Ectodermal cell (in vitro differentiated cells): ENCODE measurements around the gene CACNA2D3.

ENCODE experiments used
- H3K27ac ChIP-seq: 2 replicates; pipeline ENCODE4 v1.7.0; 2013; ENCODE audit warnings: mild to moderate bottlenecking, low read depth, low read length; ENCODE audit not compliant: insufficient read depth, poor library complexity, severe bottlenecking
- H3K27me3 ChIP-seq: 2 replicates; pipeline ENCODE4 v1.7.0; 2013; ENCODE audit warnings: mild to moderate bottlenecking, low read length; ENCODE audit not compliant: insufficient read depth, control insufficient read depth, poor library complexity, severe bottlenecking
- H3K36me3 ChIP-seq: one replicate; pipeline ENCODE4 v1.7.0; 2013; ENCODE audit warnings: low read length; ENCODE audit not compliant: control insufficient read depth, insufficient read depth
- H3K4me1 ChIP-seq: one replicate; pipeline ENCODE4 v1.7.0; 2013; ENCODE audit warnings: low read length; ENCODE audit not compliant: control insufficient read depth, insufficient read depth
- H3K4me3 ChIP-seq: 2 replicates; pipeline ENCODE4 v1.7.0; 2013; ENCODE audit warnings: low read depth, low read length, control low read depth; ENCODE audit not compliant: insufficient read depth
- H3K9me3 ChIP-seq: 2 replicates; pipeline ENCODE4 v1.7.0; 2013; ENCODE audit warnings: mild to moderate bottlenecking, low read length, moderate library complexity; ENCODE audit not compliant: control insufficient read depth
- WGBS, 2 experiments: methylation state at CpG; one replicate each; pipeline ENCODE4 v1.1.7; 2013; ENCODE audit warnings: missing lambda C conversion rate in 2 of 2; 5-methylcytosine and 5-hydroxymethylcytosine counted together

Gene CACNA2D3

GRCh38 chr3:54935869-54936268, 813.5 kb downstream of the CACNA2D3 start:
- Histone ChIP-seq H3K4me3 (no peak overlapping the region), H3K27me3 (no peaks in the 10 kb centered on the region), H3K4me1 (peaks cover 8% of the 10 kb centered on the region), H3K27ac (no peak overlapping the region), H3K36me3 (no peaks in the 10 kb centered on the region), H3K9me3 (no peaks in the 10 kb centered on the region)
- 92 to 100% methylated on average over 2 of the region's 3 CpGs for WGBS, 2 experiments

- WGBS, 2 experiments, result 70% methylated on average over 5 of the region's 5 CpGs
- Histone ChIP-seq H3K4me3 (no peak overlapping the region), H3K9me3 (no peaks in the 10 kb centered on the region), H3K36me3 (no peaks in the 10 kb centered on the region), H3K27ac (no peak overlapping the region), H3K27me3 (no peaks in the 10 kb centered on the region), H3K4me1 (peaks cover 5% of the 10 kb centered on the region)
Measured at GRCh38 chr3:54936561-54936960, 814.2 kb downstream of the CACNA2D3 start.

GRCh38 chr3:54939557-54940300, 817.4 kb downstream of the CACNA2D3 start:
- no peaks in the 10 kb centered on the region for H3K9me3 ChIP-seq
- no peak overlapping the region for H3K27ac ChIP-seq
- peaks cover 4% of the 10 kb centered on the region for H3K4me1 ChIP-seq
- H3K4me3 ChIP-seq, result no peak overlapping the region
- 59 to 66% methylated on average over 6 of the region's 6 CpGs for WGBS, 2 experiments
- H3K27me3 ChIP-seq, result no peaks in the 10 kb centered on the region
- H3K36me3 ChIP-seq, result no peaks in the 10 kb centered on the region

- no peaks in the 10 kb centered on the region for H3K36me3 ChIP-seq
- H3K4me3 ChIP-seq, result no peak overlapping the region
- H3K27ac ChIP-seq, result no peak overlapping the region
- no peaks in the 10 kb centered on the region for H3K9me3 ChIP-seq
- H3K27me3 ChIP-seq, result no peaks in the 10 kb centered on the region
- WGBS, 2 experiments, result 94 to 100% methylated on average over 2 of the region's 2 CpGs
- H3K4me1 ChIP-seq, result peaks cover 4% of the 10 kb centered on the region
Measured at GRCh38 chr3:54940971-54941370, 818.6 kb downstream of the CACNA2D3 start.

- H3K27me3 ChIP-seq, result no peaks in the 10 kb centered on the region
- no peak overlapping the region for H3K4me3 ChIP-seq
- no peak overlapping the region for H3K27ac ChIP-seq
- peaks cover 4% of the 10 kb centered on the region for H3K4me1 ChIP-seq
- H3K9me3 ChIP-seq, result no peaks in the 10 kb centered on the region
- no peaks in the 10 kb centered on the region for H3K36me3 ChIP-seq
- 93 to 94% methylated on average over 7 of the region's 7 CpGs for WGBS, 2 experiments
Measured at GRCh38 chr3:54941690-54942362, 819.5 kb downstream of the CACNA2D3 start.

GRCh38 chr3:54949491-54950044, 827.2 kb downstream of the CACNA2D3 start:
- no peak overlapping the region for H3K4me3 ChIP-seq
- peaks cover 2% of the 10 kb centered on the region for H3K4me1 ChIP-seq
- H3K27ac ChIP-seq, result no peak overlapping the region
- H3K27me3 ChIP-seq, result no peaks in the 10 kb centered on the region
- H3K9me3 ChIP-seq, result no peaks in the 10 kb centered on the region
- no peaks in the 10 kb centered on the region for H3K36me3 ChIP-seq
- 93% methylated on average over 4 of the region's 4 CpGs for WGBS, 2 experiments

GRCh38 chr3:54950391-54951003, 828.1 kb downstream of the CACNA2D3 start:
- Histone ChIP-seq H3K4me3 (no peak overlapping the region), H3K36me3 (no peaks in the 10 kb centered on the region), H3K9me3 (no peaks in the 10 kb centered on the region), H3K27ac (no peak overlapping the region), H3K27me3 (no peaks in the 10 kb centered on the region), H3K4me1 (peaks cover 3% of the 10 kb centered on the region)
- 93 to 94% methylated on average over 6 to 7 of the region's 7 CpGs for WGBS, 2 experiments

GRCh38 chr3:54951405-54951804, 829.1 kb downstream of the CACNA2D3 start:
- WGBS, 2 experiments, result 83 to 87% methylated on average over 8 of the region's 8 CpGs
- Histone ChIP-seq H3K4me1 (peaks cover 3% of the 10 kb centered on the region), H3K9me3 (no peaks in the 10 kb centered on the region), H3K36me3 (no peaks in the 10 kb centered on the region), H3K4me3 (no peak overlapping the region), H3K27ac (no peak overlapping the region), H3K27me3 (no peaks in the 10 kb centered on the region)

GRCh38 chr3:54954022-54954421, 831.7 kb downstream of the CACNA2D3 start:
- H3K4me1 ChIP-seq, result peaks cover 3% of the 10 kb centered on the region
- no peak overlapping the region for H3K4me3 ChIP-seq
- no peaks in the 10 kb centered on the region for H3K36me3 ChIP-seq
- H3K27ac ChIP-seq, result no peak overlapping the region
- H3K27me3 ChIP-seq, result no peaks in the 10 kb centered on the region
- no peaks in the 10 kb centered on the region for H3K9me3 ChIP-seq
- 78 to 85% methylated on average over 5 of the region's 5 CpGs for WGBS, 2 experiments

GRCh38 chr3:54954521-54954920, 832.2 kb downstream of the CACNA2D3 start:
- WGBS, 2 experiments, result 66 to 94% methylated on average over 4 to 5 of the region's 5 CpGs
- H3K4me3 ChIP-seq, result no peak overlapping the region

More at GRCh38 chr3:54954521-54954920, 832.2 kb downstream of the CACNA2D3 start:
- Histone ChIP-seq H3K36me3 (no peaks in the 10 kb centered on the region), H3K9me3 (no peaks in the 10 kb centered on the region), H3K4me1 (peaks cover 3% of the 10 kb centered on the region), H3K27me3 (no peaks in the 10 kb centered on the region), H3K27ac (no peak overlapping the region)
